NCI-H2196 (cell line): ENCODE measurements around the gene OTUB2.
A peak's percentile ranks its signal among the peaks of the same experiment; 100 is the strongest.

Experiments
- DNase-seq: peaks from one replicate; lab custom pipeline; 2025; ENCODE audit not compliant: unreplicated experiment; lab: John Stamatoyannopoulos, UW

OTUB2 gene

GRCh38 chr14:93996130-93996695 lies 29.9 kb upstream of the OTUB2 start:
- no peak for DNase-seq

GRCh38 chr14:93997082-93997481 lies 29.1 kb upstream of the OTUB2 start, which contains the start of gene CCDC197:
Gene CCDC197, plus strand, starts transcription at chr14:93997301. Its CDS starts 831 bp downstream, at chr14:93998132.
- DNase-seq, result no peak

DNA sequence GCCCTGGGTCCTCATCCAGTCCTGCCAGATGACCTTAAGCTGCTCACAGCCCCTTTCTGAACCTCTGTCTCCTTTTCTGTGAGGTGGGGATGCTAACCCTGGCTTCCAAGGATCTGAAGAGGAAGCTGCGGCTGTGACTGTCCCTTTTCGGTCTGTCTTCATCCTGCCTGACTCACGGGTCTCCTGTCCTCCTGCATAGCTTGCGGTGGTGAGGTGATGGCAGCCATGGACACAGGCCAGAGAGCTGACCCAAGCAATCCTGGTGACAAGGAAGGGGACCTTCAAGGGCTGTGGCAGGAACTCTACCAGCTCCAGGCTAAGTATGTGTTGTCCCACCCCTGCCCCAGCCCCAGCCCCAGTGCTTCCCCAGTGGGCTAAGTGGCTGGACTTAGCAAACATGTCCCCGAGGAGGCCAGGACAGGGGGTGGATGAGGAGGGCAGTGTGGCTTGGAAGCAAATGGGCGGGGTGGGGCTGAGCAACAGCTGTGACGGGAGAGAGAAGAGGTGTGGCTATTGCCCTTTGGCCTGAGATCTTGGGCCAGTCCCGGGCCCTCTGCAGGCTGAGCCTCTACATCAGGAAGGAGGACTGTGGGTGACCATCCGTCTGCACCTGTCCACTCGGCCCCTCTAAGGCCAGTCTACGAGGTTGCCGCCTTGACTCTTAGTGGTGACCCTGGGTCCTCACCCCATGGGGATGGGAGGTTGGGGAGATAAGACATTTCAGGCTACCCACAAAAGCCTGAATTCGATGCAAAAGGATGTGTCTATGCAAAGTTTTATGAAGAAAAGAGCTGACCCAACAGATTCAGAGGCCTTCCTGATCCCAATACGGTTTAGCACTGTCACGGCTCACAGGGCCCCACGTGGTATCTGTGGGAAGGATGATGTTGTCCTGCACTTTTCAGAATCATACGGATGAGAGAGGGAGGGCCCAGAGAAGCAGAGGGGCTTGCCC lies 27.9 kb upstream of the OTUB2 start:
- DNase-seq, result no peak

DNA sequence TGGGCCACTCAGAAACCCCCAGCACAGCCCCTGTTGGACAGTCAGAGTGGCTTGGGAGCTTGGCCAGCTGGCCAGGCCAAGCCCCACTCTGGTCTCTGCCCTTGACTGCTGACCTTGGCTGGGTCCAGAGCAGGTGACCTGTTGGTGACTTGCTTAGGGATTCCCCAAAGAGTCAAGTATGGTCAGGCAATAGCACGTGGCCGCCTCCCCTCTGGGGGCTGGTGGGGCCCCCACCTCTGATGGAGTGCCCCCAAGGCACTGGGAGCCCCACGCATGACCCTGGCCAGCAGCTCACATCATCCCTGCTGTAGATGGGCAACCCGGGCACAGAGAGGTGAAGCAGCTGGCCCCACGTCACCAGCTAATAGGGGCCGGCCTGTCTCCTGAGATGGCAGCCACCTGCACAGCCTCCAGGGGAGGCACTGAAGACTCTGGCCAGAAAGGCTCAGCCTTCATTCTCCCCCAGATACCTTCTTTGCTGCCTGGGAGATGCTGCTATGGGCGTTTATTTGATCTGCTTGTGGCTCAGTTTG lies 27.2 kb upstream of the OTUB2 start:
- DNase-seq, result no peak

- DNase-seq, result no peak
Observed at GRCh38 chr14:93999573-93999972, 26.6 kb upstream of the OTUB2 start.

DNA sequence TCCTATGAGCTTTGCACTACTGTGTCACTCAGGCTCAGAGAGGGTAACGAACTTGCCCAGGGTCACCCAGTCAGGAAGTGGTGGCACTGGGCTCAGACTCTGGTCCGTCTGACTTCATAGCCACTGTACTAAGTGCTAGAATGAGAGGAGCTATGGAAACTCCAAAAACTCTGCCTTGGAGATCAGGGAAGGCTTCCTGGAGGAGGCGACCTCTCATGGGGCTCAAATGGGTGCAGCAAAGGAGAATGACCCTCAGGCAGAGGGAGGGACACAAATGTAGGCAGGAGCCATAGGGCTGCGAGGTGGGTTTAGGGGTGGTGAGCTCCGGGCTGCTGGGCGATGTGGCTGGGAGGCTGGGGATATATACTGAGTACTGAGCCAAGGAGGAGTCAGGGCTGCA lies 25.9 kb upstream of the OTUB2 start:
- no peak for DNase-seq

- no peak for DNase-seq
Observed at GRCh38 chr14:94001016-94001415, 25.1 kb upstream of the OTUB2 start.

- DNase-seq, result peak; percentile 25
Observed at GRCh38 chr14:94001501-94002396, 24.4 kb upstream of the OTUB2 start.

DNA sequence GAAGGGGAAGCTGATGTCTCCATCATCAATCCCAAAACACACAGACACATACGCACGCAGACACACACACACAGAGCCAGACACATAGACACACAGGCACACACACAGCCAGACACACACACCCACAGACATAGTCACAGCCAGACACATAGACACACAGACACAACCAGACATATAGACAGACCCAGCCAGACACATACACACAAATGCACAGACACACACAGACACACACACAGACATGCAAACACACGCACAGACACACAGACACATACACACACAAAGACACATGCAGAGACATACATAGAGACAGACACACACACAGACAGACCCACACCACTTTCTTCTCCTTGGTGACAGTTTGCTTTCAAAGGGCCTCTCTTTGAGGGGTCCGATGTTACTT lies 22.7 kb upstream of the OTUB2 start:
- DNase-seq, result no peak

- no peak for DNase-seq
Observed at GRCh38 chr14:94004015-94004414, 22.1 kb upstream of the OTUB2 start.

DNA sequence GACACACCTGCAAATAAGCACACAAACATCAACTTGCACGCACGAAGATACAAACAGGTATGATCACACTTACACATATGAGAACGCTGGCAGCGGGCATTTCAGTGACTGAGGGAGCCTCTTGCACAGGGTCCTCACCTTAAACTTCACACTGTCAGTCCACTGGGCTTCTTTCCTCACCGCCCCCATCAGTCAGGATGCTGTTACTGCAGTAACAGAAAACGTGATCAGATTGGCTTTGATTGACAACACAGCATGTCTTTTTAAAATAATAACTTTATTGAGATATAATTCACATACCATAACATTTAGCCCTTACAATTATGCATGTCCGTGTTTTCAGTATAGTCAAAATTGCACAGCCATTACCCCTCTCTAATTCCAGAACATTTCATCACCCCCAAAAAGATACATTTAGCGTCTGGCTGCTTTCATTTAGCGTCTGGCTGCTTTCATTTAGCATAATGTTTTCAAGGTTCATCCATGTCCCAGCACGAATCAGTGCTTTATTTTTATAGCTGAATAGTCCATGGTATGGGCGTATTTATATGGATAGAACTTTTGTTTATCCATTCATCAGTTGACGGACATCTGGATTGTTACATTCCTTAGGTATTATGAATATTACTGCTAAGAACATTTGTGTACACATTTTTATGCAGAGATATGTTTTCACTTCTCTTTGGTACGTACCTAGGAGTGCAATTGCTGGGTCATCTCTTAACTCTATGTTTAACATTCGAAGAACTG lies 20.6 kb upstream of the OTUB2 start:
- no peak for DNase-seq

GRCh38 chr14:94008234-94008633 lies 17.9 kb upstream of the OTUB2 start:
- no peak for DNase-seq

DNA sequence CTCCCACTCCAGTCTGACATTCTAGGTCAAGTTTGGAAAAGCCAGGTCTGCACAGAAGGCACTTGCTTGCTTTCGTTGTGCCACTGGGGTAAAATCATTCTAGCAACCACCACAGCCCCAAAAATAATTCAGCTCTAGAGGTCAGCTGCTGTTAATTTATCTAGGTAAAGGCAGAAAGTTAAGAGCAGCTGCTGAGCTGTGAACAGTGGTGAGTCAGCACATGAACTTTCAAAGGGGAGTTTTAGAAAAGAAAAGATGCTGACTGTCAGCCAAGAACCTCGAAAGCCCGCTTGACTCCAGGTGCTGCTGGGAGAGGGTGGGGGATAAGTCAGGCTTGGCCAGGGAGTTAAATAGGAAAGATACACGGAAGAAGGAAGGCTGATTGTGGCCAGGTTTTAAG lies 16.4 kb upstream of the OTUB2 start:
- peak; percentile 10 for DNase-seq

DNA sequence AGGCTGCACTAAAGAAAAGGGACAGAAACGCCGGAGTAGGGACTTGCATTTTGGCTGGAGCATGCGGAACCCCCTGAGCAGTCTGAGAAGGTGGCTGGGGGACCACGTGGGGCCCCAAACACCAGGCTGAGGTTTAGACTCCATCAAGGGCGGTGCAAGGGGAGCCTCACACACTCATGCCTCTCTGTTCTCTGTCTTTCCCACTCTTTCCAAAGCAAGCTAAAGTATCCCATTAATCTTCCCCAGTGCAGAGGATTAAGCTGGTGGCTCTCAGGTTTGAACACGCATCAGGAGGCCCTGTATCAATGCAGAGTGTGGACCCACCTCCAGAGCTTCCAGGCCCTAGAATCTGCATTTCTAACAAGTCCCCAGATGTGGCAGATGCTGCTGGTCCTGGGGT lies 15.5 kb upstream of the OTUB2 start:
- DNase-seq, result no peak

- no peak for DNase-seq
Observed at GRCh38 chr14:94011795-94012194, 14.3 kb upstream of the OTUB2 start.

DNA sequence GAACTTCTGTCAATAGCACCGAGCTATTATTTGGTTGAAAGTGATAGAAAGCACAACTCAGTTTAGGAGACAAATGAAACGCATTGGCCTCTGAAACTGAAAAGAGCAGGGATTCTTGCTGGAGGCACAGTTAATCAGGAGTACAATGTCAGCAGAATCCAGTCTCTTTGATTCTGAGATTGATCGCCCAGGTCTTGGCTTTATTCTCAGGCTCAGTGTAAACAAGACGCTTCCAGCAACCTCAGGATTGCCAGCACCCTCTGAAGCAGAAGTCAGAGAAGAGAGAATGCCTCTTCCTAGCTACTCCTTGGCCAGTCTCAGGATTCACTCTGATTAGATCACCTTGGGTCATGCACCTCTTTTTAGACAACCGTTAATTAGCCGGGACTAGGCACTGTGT lies 11.8 kb upstream of the OTUB2 start:
- DNase-seq, result no peak

DNA sequence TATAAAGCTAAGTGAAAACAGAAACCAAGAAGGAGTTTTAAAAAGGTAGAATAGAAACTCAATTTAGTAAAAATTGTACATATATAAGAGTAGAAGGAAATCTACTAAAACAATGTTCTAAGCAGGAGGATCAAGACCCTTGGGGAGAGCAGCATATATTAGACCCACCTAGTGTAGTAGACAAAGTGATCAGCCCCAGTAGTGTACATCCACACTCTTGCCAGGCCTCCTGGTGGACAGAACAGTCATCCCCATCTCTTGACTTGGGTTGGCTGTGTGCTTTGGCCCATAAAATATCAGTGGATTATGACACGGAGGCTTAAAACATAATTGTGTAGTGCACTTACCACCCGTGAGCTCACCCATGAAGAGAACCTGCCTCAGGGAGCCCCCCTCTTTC lies 10.9 kb upstream of the OTUB2 start:
- no peak for DNase-seq

DNA sequence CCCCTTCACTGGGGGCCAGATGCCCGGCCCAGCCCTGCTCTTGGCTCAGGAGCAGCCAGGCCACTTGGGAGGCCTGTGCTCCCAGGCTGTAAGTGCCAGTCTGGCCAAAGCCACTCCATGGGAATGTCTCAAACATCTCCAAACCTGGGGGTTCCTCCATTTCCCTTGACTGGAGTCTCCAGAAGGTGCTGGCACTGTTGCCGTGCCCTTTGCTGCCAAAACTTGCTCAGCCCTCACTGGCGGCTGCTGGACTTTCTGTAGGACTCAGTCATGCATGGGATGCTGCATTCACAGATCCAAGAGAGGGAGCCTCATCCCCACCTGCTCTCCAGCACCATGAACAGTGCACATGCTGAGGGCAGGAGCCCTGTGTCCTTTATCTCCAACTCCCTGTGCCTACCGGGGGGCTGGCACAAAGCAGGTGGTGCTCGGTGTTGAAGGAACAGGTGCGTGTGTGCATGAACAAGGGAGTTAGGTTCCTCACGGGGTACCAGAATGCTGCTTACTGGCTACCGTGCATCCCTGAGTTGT lies 9.6 kb upstream of the OTUB2 start:
- DNase-seq, result no peak

DNA sequence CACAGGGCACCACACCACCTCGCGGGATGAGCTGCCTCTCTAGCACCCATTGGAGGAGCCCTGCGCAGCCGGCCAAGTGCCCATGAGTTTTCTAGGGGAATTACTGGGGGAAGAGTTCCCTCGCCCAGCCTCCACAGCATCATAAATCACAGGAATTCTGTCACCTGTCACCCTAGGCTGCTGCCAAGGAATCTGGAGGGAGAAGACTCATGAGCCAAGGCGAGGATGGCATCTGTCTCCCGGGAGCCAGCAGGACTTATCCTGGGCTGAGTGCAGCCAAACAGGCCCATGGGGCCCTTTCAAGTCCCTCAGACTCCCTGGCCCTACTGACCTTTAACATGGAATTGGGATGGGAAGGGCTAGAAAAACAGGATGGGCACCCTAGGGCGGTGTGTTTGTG lies 7.8 kb upstream of the OTUB2 start:
- DNase-seq, result no peak

- DNase-seq, result no peak
Observed at GRCh38 chr14:94019329-94019728, 6.8 kb upstream of the OTUB2 start.
